Activated CD4-positive, alpha-beta memory T cell treated with anti-CD3 and anti-CD28 coated beads, Interleukin-2, amount 10 ng/mL, durations not matched to agents 7 days and 5 days (primary cell): ENCODE results near the gene IFNA4. TPM values are rescaled to one million over a fixed set of nuclear protein-coding genes. Genes with fewer than 3 reads are reported as not detected.
"Not testable (repeated sequence)": the region's sequence is repeated elsewhere in the genome, so short reads cannot be mapped to it uniquely, and the experiment has no call there.

Experiments
- CTCF ChIA-PET: fragments of 350-600 bp; sonication (Branson Sonifier 250); formaldehyde crosslinking; loops from one replicate; lab custom pipeline; 2021; ENCODE audit warnings: antibody characterized with exemption, inconsistent platforms; lab: Charles Lee
- POLR2A ChIA-PET: fragments of 350-600 bp; sonication (Branson Sonifier 250); formaldehyde crosslinking; loops from one replicate; lab custom pipeline; 2021; ENCODE audit warnings: antibody characterized with exemption; lab: Charles Lee
- DNase-seq: peaks from one replicate; pipeline ENCODE4 v3.0.0-alpha.2; 2020
- H3K27ac Mint-ChIP-seq: one replicate; pipeline ENCODE4 v1.8.0; 2021; ENCODE audit warnings: mild to moderate bottlenecking, mixed read lengths
- H3K27me3 Mint-ChIP-seq: one replicate; pipeline ENCODE4 v1.8.0; 2021; ENCODE audit warnings: mixed read lengths
- H3K36me3 Mint-ChIP-seq: one replicate; pipeline ENCODE4 v1.8.0; 2021; ENCODE audit warnings: low read depth, mixed read lengths
- H3K4me1 Mint-ChIP-seq: one replicate; pipeline ENCODE4 v1.8.0; 2021; ENCODE audit warnings: mixed read lengths
- H3K4me3 Mint-ChIP-seq: one replicate; pipeline ENCODE4 v1.8.0; 2021; ENCODE audit warnings: mild to moderate bottlenecking, mixed read lengths
- H3K9me3 Mint-ChIP-seq: one replicate; pipeline ENCODE4 v1.8.0; 2021; ENCODE audit warnings: mixed read lengths
- total RNA-seq, 2 experiments: library from RNA; stranded (reverse); gene quantifications; one replicate each; pipeline ENCODE4 v1.2.3, GENCODE V29; 2021

IFNA4 gene
- total RNA-seq: not detected

DNA sequence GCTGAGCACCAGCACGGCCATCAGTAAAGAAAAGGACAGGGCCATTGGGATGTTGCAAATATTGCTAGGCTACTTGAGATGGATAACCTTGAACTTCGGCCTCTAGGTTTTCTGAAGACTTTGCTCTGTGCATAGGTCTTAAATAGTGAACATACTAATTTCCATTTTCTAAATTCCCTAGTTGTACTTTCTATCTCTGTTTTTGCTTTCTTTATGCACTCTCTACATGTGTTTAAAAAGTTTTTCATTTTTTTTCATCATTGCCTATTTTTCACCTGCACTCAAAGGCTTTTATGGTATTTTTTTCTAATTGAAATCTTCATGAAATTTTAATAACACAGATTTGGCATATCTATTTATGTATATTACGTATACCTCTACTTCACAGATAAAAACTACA lies at the start of gene IFNA4:
TSS of gene IFNA4 (minus strand) at position 101 of the 400 bp plus-strand sequence. CDS start at position 45, 56 bp downstream.
- H3K9me3 Mint-ChIP-seq, DNase-seq, H3K36me3 Mint-ChIP-seq, H3K4me3 Mint-ChIP-seq, POLR2A ChIA-PET, H3K4me1 Mint-ChIP-seq, CTCF ChIA-PET, H3K27ac Mint-ChIP-seq: not testable (repeated sequence)
- peaks cover 20% of the 10 kb centered on the region for H3K27me3 Mint-ChIP-seq

- DNase-seq, H3K36me3 Mint-ChIP-seq, H3K4me3 Mint-ChIP-seq, H3K9me3 Mint-ChIP-seq, H3K4me1 Mint-ChIP-seq, H3K27ac Mint-ChIP-seq, POLR2A ChIA-PET: not testable (repeated sequence)
- H3K27me3 Mint-ChIP-seq: peaks cover 29% of the 10 kb centered on the region
- CTCF ChIA-PET: interaction anchor here (0.7 to 2.0 kb wide), 10 partner anchors 13 to 220 kb away, joined by 3 to 9 read pairs (median 4); no protein-coding TSS in a partner anchor
Measured at GRCh38 chr9:21236360-21236714, 49.0 kb upstream of the IFNA4 start.

DNA sequence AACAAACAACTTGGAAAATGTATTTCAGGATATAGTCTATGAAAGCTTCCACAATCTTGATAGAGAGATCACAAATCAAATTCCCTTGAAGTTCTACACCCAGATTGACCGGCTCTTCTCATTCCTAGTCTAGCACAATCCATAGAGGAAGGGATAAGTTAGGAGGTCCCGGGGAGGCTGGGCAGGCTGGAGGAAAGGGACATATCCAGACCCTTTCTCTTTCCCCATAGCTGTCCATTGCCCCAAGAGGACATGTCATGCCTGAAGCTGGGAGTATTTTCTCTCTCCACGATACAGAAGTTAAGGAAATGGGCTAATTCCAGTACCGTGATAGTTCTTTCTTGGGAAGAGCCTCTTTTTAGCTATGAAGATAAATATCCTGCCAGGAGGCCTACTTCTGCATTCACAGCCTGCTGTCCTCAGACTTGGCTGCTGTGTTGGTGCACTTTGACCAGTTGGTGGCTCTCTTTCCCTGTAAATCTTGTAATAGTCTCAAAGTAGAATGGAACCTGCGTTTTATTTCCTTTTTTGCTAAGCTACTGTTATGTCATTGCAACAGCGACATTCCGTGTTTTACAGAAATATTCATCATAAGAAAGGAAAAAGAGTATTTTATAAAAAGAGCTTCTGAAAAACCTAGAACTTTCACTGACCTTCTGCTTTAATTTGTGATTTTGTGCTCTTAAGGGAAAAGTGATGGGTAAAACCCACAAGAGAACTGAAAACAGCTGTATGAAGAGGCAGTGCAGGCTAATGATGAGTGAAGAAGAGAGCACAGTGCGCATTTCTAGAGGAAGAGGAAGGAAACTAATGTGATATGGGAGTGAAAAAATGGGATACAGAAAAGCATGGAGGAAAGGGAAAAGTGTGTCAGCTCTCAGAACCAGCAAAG lies 48.3 kb upstream of the IFNA4 start:
- DNase-seq, H3K9me3 Mint-ChIP-seq, H3K4me1 Mint-ChIP-seq, POLR2A ChIA-PET, H3K4me3 Mint-ChIP-seq, H3K27ac Mint-ChIP-seq, H3K36me3 Mint-ChIP-seq: not testable (repeated sequence)
- peaks cover 26% of the 10 kb centered on the region for H3K27me3 Mint-ChIP-seq
- CTCF ChIA-PET: interaction anchor here (0.6 to 2.0 kb wide), 13 partner anchors 14 to 553 kb away, joined by 3 to 9 read pairs (median 4); no protein-coding TSS in a partner anchor

DNA sequence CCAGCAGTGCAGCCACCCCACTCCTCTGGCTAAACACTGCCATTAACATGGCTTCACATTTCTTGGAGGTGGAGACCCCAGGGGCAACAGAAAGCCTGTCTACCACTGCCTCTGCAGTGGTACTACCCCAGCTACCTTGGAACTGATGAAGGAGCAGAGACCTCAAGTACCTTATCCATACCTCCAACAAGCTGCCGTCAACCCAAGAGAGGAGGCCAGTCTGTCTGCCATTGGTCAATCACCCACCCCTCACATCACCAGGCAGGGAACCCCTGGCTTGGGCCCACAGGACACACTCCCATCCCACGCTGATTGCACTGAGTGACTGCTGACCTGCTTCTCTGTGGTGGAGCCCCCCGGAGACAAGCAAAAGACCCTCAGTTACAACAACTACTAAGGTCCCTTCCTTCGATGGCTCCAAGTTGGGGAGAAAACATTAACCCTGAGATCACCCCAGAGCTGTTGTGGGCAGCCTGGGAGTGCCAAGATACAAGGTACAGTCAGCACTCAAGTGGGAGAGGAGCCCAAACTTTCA lies 46.8 kb upstream of the IFNA4 start:
- Mint-ChIP-seq H3K27ac (no peak overlapping the region), H3K4me1 (peaks cover 5% of the 10 kb centered on the region), H3K27me3 (peaks cover 22% of the 10 kb centered on the region), H3K4me3 (no peak overlapping the region), H3K9me3 (no peaks in the 10 kb centered on the region), H3K36me3 (no peaks in the 10 kb centered on the region)
- CTCF ChIA-PET: interaction anchor here (1.7 to 2.0 kb wide), 3 partner anchors 19 to 162 kb away, joined by 3 to 9 read pairs (median 3); no protein-coding TSS in a partner anchor
- no peak for DNase-seq
- POLR2A ChIA-PET: no interaction called here

- no peak for DNase-seq
Measured at GRCh38 chr9:21233258-21233657, 45.9 kb upstream of the IFNA4 start.

GRCh38 chr9:21228122-21228521 lies 40.7 kb upstream of the IFNA4 start, which contains the start of gene IFNA17:
Gene IFNA17 (minus strand): TSS chr9:21228222. CDS start chr9:21228173, 49 bp downstream.
- Mint-ChIP-seq H3K9me3 (no peaks in the 10 kb centered on the region), H3K27ac (no peak within 1 kb of the TSS), H3K4me1 (no peaks in the 10 kb centered on the region), H3K27me3 (peaks cover 5% of the 10 kb centered on the region), H3K4me3 (no peak within 1 kb of the TSS), H3K36me3 (no peaks in the 10 kb centered on the region)
- no peak for DNase-seq
- POLR2A ChIA-PET: no interaction called here
- CTCF ChIA-PET: no interaction called here

More at GRCh38 chr9:21233258-21233657, 45.9 kb upstream of the IFNA4 start:
- Mint-ChIP-seq H3K27ac (no peak overlapping the region), H3K27me3 (peaks cover 17% of the 10 kb centered on the region), H3K9me3 (no peaks in the 10 kb centered on the region), H3K36me3 (no peaks in the 10 kb centered on the region), H3K4me1 (peaks cover 5% of the 10 kb centered on the region), H3K4me3 (no peak overlapping the region)
- ChIA-PET CTCF (no interaction called here), POLR2A (no interaction called here)

- H3K36me3 Mint-ChIP-seq, H3K27ac Mint-ChIP-seq, POLR2A ChIA-PET, H3K4me3 Mint-ChIP-seq, H3K4me1 Mint-ChIP-seq, DNase-seq, CTCF ChIA-PET, H3K9me3 Mint-ChIP-seq: not testable (repeated sequence)
- H3K27me3 Mint-ChIP-seq: peaks cover 40% of the 10 kb centered on the region
Measured at GRCh38 chr9:21217211-21217610, 29.8 kb upstream of the IFNA4 start, which contains the start of gene IFNA16. Gene IFNA16 (minus strand): TSS chr9:21217311. CDS start chr9:21217305, 6 bp downstream.

GRCh38 chr9:21213411-21214326 lies 26.3 kb upstream of the IFNA4 start:
- Mint-ChIP-seq H3K4me3 (peak overlapping the region; percentile 17), H3K27me3 (peaks cover 21% of the 10 kb centered on the region)
- H3K27ac Mint-ChIP-seq, H3K9me3 Mint-ChIP-seq, POLR2A ChIA-PET, H3K36me3 Mint-ChIP-seq, DNase-seq, H3K4me1 Mint-ChIP-seq: not testable (repeated sequence)
- CTCF ChIA-PET: interaction anchor here (0.7 to 2.2 kb wide), 7 partner anchors 10 to 182 kb away, joined by 3 to 10 read pairs (median 4); no protein-coding TSS in a partner anchor

DNA sequence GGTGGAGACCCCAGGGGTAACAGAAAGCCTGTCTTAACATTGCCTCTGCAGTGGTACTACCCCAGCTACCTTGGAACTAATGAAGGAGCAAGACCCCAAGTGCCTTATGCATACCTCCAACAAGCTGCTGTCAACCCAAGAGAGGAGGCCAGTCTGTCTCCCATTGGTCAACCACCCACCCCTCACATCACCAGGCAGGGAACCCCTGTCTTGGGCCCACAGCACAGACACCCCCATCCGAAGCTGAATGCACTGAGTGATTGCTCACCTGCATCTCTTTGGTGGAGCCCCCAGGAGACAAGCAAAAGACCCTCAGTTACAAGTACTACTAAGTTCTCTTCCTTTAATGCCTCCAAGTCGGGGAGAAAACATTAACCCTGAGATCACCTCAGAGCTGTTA lies 24.8 kb upstream of the IFNA4 start:
- H3K27me3 Mint-ChIP-seq: peaks cover 18% of the 10 kb centered on the region
- H3K36me3 Mint-ChIP-seq, H3K27ac Mint-ChIP-seq, H3K9me3 Mint-ChIP-seq, DNase-seq, H3K4me3 Mint-ChIP-seq, H3K4me1 Mint-ChIP-seq, POLR2A ChIA-PET: not testable (repeated sequence)
- CTCF ChIA-PET: interaction anchor here (1.1 to 2.2 kb wide), 3 partner anchors 9 to 29 kb away, joined by 4 to 10 read pairs (median 6); no protein-coding TSS in a partner anchor

GRCh38 chr9:21210782-21211181 lies 23.4 kb upstream of the IFNA4 start:
- DNase-seq, H3K36me3 Mint-ChIP-seq, H3K27ac Mint-ChIP-seq, POLR2A ChIA-PET, H3K4me1 Mint-ChIP-seq, H3K4me3 Mint-ChIP-seq, H3K9me3 Mint-ChIP-seq: not testable (repeated sequence)
- CTCF ChIA-PET: interaction anchor here (0.6 to 1.6 kb wide), 2 partner anchors 15 to 236 kb away, joined by 3 to 6 read pairs; no protein-coding TSS in a partner anchor
- H3K27me3 Mint-ChIP-seq: peaks cover 20% of the 10 kb centered on the region

GRCh38 chr9:21210311-21210710 lies 22.9 kb upstream of the IFNA4 start:
- CTCF ChIA-PET: interaction anchor here (0.6 to 1.6 kb wide), 2 partner anchors 15 to 237 kb away, joined by 3 to 6 read pairs; no protein-coding TSS in a partner anchor

DNA sequence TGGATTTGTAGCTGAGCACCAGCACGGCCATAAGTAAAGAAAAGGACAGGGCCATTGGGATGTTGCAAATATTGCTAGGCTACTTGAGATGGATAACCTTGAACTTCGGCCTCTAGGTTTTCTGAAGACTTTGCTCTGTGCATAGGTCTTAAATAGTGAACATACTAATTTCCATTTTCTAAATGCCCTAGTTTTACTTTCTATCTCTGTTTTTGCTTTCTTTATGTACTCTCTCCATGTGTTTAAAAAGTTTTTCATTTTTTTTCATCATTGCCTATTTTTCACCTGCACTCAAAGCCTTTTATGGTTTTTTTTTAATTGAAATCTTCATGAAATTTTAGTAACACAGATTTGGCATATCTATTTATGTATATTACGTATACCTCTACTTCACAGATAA lies 19.7 kb upstream of the IFNA4 start, which contains the start of gene IFNA10:
TSS of gene IFNA10 (minus strand) at position 101 of the 400 bp plus-strand sequence. CDS start at position 55, 46 bp downstream.
- H3K27ac Mint-ChIP-seq, DNase-seq, H3K4me1 Mint-ChIP-seq, H3K4me3 Mint-ChIP-seq, H3K36me3 Mint-ChIP-seq, POLR2A ChIA-PET, H3K9me3 Mint-ChIP-seq: not testable (repeated sequence)
- CTCF ChIA-PET: interaction anchor here (0.5 to 0.9 kb wide), 2 partner anchors 12 to 112 kb away, joined by 4 read pairs; no protein-coding TSS in a partner anchor
- peaks cover 27% of the 10 kb centered on the region for H3K27me3 Mint-ChIP-seq

More at GRCh38 chr9:21210311-21210710, 22.9 kb upstream of the IFNA4 start:
- peaks cover 6% of the 10 kb centered on the region for H3K4me1 Mint-ChIP-seq
- H3K27me3 Mint-ChIP-seq: peaks cover 21% of the 10 kb centered on the region
- no peak for DNase-seq
- POLR2A ChIA-PET: no interaction called here
- no peak overlapping the region for H3K4me3 Mint-ChIP-seq
- H3K27ac Mint-ChIP-seq: no peak overlapping the region
- no peaks in the 10 kb centered on the region for H3K36me3 Mint-ChIP-seq
- no peaks in the 10 kb centered on the region for H3K9me3 Mint-ChIP-seq
